NT2/D1 (cell line): ENCODE data around the gene SLC7A9.
"Not testable (repeated sequence)": the region's sequence is repeated elsewhere in the genome, so short reads cannot be mapped to it uniquely, and the experiment has no call there.

Source experiments
- DNase-seq: peaks from one replicate; pipeline ENCODE4 v3.0.0-alpha.2; 2011; ENCODE audit warnings: low read depth, low spot score
- H3K27me3 ChIP-seq: 2 replicates; pipeline ENCODE4 v1.6.0; 2011; ENCODE audit warnings: mild to moderate bottlenecking; ENCODE audit not compliant: insufficient read length, insufficient read depth
- H3K36me3 ChIP-seq: 2 replicates; pipeline ENCODE4 v1.6.1; 2011; ENCODE audit warnings: mild to moderate bottlenecking, low read length, mixed read lengths; ENCODE audit not compliant: insufficient read depth, insufficient read length
- H3K4me1 ChIP-seq: 2 replicates; pipeline ENCODE4 v1.5.1; 2011; ENCODE audit not compliant: insufficient read depth, insufficient read length
- H3K4me3 ChIP-seq: 2 replicates; pipeline ENCODE4 v1.5.1; 2011; ENCODE audit warnings: low read depth; ENCODE audit not compliant: insufficient read length
- H3K9ac ChIP-seq: 2 replicates; pipeline ENCODE4 v1.6.0; 2011; ENCODE audit warnings: low read depth; ENCODE audit not compliant: insufficient read length
- H3K9me3 ChIP-seq: 2 replicates; pipeline ENCODE4 v1.5.1; 2011; ENCODE audit warnings: mild to moderate bottlenecking, low read length; ENCODE audit not compliant: insufficient read depth
- SUZ12 ChIP-seq: IDR thresholded peaks from 2 replicates; pipeline ENCODE4 v1.6.1; 2011; ENCODE audit not compliant: insufficient read length, insufficient read depth; ENCODE audit errors: extremely low read depth
- YY1 ChIP-seq: IDR thresholded peaks from 2 replicates; pipeline ENCODE4 v1.6.1; 2011; ENCODE audit not compliant: insufficient read length, insufficient read depth
- ZNF274 ChIP-seq: IDR thresholded peaks from 2 replicates; pipeline ENCODE4 v1.6.1; 2011; ENCODE audit warnings: mild to moderate bottlenecking, low read depth, low read length

Gene SLC7A9

GRCh38 chr19:32863301-32863700, 6.3 kb downstream of the SLC7A9 start:
- TF ChIP-seq SUZ12: no peak
- no peak for TF ChIP-seq YY1
- TF ChIP-seq ZNF274: no peak
- H3K4me1 ChIP-seq: peaks cover 3% of the 10 kb centered on the region
- H3K27me3 ChIP-seq: no peaks in the 10 kb centered on the region
- DNase-seq: no peak
- no peaks in the 10 kb centered on the region for H3K36me3 ChIP-seq
- H3K9me3 ChIP-seq: no peaks in the 10 kb centered on the region
- no peak overlapping the region for H3K4me3 ChIP-seq
- no peak overlapping the region for H3K9ac ChIP-seq

DNA sequence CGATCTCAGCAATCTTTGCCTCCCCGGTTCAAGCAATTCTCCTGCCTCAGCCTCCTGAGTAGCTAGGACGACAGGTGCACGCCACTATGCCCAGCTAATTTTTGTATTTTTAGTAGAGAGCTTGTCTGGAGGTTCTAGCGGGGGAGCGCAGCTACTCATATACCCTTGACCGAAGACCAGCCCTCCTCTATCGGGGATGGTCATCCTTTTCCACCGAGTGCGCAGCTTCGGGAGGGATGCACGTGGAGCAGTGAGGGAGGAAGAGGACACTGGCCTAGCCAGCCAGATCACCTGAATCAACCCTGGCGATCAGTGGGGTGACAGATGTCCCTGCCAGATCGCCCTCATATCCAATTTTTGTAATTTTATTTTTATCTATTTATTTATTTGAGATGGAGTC, 6.8 kb downstream of the SLC7A9 start:
- Histone ChIP-seq H3K9ac (no peak overlapping the region), H3K4me3 (no peak overlapping the region), H3K4me1 (peaks cover 2% of the 10 kb centered on the region), H3K27me3 (no peaks in the 10 kb centered on the region), H3K9me3 (no peaks in the 10 kb centered on the region), H3K36me3 (no peaks in the 10 kb centered on the region)
- no peak for DNase-seq
- TF ChIP-seq ZNF274: no peak
- TF ChIP-seq YY1: no peak
- TF ChIP-seq SUZ12: no peak

GRCh38 chr19:32862173-32862572, 7.4 kb downstream of the SLC7A9 start:
- DNase-seq: no peak
- no peak for TF ChIP-seq YY1
- no peak for TF ChIP-seq SUZ12
- TF ChIP-seq ZNF274: no peak
- peaks cover 2% of the 10 kb centered on the region for H3K4me1 ChIP-seq
- H3K9me3 ChIP-seq: no peaks in the 10 kb centered on the region
- H3K4me3 ChIP-seq: no peak overlapping the region
- H3K9ac ChIP-seq: no peak overlapping the region
- H3K36me3 ChIP-seq: no peaks in the 10 kb centered on the region
- H3K27me3 ChIP-seq: no peaks in the 10 kb centered on the region

- Histone ChIP-seq H3K4me1 (no peaks in the 10 kb centered on the region), H3K4me3 (no peak overlapping the region), H3K9ac (no peak overlapping the region), H3K36me3 (no peaks in the 10 kb centered on the region), H3K9me3 (no peaks in the 10 kb centered on the region), H3K27me3 (no peaks in the 10 kb centered on the region)
- no peak for DNase-seq
- no peak for TF ChIP-seq SUZ12
These were observed 8.0 kb downstream of the SLC7A9 start for GRCh38 chr19:32861596-32861995.

GRCh38 chr19:32859591-32859990, 10.0 kb downstream of the SLC7A9 start:
- Histone ChIP-seq H3K27me3 (no peaks in the 10 kb centered on the region), H3K4me3 (no peak overlapping the region), H3K4me1 (no peaks in the 10 kb centered on the region), H3K9ac (no peak overlapping the region), H3K9me3 (no peaks in the 10 kb centered on the region), H3K36me3 (no peaks in the 10 kb centered on the region)
- no peak for DNase-seq
- TF ChIP-seq SUZ12: no peak
- TF ChIP-seq ZNF274: no peak
- TF ChIP-seq YY1: no peak

- Histone ChIP-seq H3K9me3 (no peaks in the 10 kb centered on the region), H3K4me1 (no peaks in the 10 kb centered on the region), H3K36me3 (no peaks in the 10 kb centered on the region), H3K9ac (no peak overlapping the region), H3K27me3 (no peaks in the 10 kb centered on the region), H3K4me3 (no peak overlapping the region)
- TF ChIP-seq YY1 (no peak), ZNF274 (no peak), SUZ12 (no peak)
- DNase-seq: no peak
These were observed 11.0 kb downstream of the SLC7A9 start for GRCh38 chr19:32858559-32858958.

GRCh38 chr19:32858155-32858554, 11.4 kb downstream of the SLC7A9 start:
- TF ChIP-seq ZNF274 (no peak), YY1 (no peak), SUZ12 (no peak)
- no peaks in the 10 kb centered on the region for H3K27me3 ChIP-seq

DNA sequence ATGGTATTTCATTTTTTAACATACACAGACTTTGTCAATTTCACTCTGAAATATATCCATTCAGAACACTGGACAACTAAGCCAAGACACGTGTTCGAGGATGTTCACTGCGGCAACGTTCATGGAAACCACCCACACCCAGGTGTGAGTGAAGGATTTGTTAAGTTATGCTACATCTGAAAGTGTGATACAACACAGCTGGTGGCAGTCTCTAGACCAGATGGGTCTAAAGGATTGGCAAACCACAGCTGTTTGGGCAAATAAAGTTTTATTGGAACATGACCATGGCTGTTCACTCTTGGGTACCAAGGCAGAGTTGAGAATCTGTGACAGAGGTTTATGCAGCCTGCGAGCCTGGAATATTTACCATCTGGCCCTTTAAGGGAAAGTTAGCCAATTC, 12.0 kb downstream of the SLC7A9 start:
- H3K9ac ChIP-seq: no peak overlapping the region
- no peaks in the 10 kb centered on the region for H3K27me3 ChIP-seq
- no peak for DNase-seq
- TF ChIP-seq SUZ12 (no peak), ZNF274 (no peak), YY1 (no peak)
- H3K4me1 ChIP-seq: no peaks in the 10 kb centered on the region
- no peaks in the 10 kb centered on the region for H3K36me3 ChIP-seq
- H3K4me3 ChIP-seq: no peak overlapping the region
- H3K9me3 ChIP-seq: no peaks in the 10 kb centered on the region

More at GRCh38 chr19:32858155-32858554, 11.4 kb downstream of the SLC7A9 start:
- H3K9ac ChIP-seq: no peak overlapping the region
- no peaks in the 10 kb centered on the region for H3K9me3 ChIP-seq
- H3K4me1 ChIP-seq: no peaks in the 10 kb centered on the region
- H3K4me3 ChIP-seq: no peak overlapping the region
- DNase-seq: no peak
- no peaks in the 10 kb centered on the region for H3K36me3 ChIP-seq

GRCh38 chr19:32856818-32857217, 12.7 kb downstream of the SLC7A9 start:
- H3K4me1 ChIP-seq, H3K9me3 ChIP-seq, H3K36me3 ChIP-seq, H3K4me3 ChIP-seq, H3K27me3 ChIP-seq, DNase-seq, H3K9ac ChIP-seq: not testable (repeated sequence)
